GM18520 (cell line): ENCODE results near the gene SPSB1.

Experiments used
- ATAC-seq: cut with Tn5 transposase; IDR thresholded peaks from one replicate; pipeline ENCODE4 v1.9.1; 2021; ENCODE audit not compliant: unreplicated experiment

The SPSB1 gene

GRCh38 chr1:9292361-9293240 is at the start of gene SPSB1:
TSS of gene SPSB1 (plus strand) at chr1:9292894. CDS start at chr1:9355892, 62,998 bp downstream.
- ATAC-seq: no peak

DNA sequence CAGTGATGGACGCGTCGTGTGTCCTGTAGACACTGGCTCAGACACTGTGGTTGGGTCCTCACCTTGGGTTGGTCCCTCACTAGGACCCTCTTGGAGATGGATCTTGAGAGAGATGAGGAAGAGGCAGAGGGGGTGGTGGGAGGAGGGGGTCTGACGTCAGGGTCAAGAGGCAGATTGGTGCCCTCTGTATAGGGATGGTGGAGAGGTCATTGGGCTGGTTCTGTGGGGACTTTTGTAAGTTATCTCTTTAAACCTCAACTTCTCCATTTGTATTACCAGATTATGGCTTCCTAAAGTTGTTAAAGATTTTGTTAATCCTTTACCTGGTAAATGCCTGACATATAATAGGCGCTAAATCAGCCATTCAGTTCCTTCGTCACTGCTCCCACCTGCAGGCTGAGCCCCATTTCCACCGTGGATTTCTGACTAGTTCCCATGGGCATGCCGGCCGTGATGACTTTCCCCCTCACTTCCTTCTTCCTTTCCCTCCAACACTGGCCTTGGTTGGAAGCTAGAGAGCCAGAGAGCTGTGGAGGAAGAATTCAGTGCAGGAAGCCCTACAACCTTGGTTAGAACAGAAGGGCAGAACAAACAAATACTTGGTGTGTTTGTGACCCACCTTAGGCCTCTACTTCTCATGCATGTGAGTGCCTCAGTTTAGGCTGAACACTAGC is 49.5 kb upstream of the SPSB1 start:
- no peak for ATAC-seq

GRCh38 chr1:9244501-9245229 is 48.0 kb upstream of the SPSB1 start:
- ATAC-seq: no peak

DNA sequence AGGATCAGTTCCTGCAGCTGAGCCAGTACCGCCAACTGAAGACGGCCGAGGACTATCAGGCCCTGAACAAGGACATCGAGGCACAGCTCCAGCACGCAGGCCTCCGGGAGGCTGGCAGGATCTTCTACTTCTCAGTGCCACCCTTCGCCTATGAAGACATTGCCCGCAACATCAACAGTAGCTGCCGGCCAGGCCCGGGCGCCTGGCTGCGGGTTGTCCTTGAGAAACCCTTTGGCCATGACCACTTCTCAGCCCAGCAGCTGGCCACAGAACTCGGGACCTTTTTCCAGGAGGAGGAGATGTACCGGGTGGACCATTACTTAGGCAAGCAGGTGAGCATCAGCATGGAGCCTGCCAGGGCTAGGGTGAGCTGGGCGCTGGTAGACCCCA is 47.5 kb upstream of the SPSB1 start:
- no peak for ATAC-seq

DNA sequence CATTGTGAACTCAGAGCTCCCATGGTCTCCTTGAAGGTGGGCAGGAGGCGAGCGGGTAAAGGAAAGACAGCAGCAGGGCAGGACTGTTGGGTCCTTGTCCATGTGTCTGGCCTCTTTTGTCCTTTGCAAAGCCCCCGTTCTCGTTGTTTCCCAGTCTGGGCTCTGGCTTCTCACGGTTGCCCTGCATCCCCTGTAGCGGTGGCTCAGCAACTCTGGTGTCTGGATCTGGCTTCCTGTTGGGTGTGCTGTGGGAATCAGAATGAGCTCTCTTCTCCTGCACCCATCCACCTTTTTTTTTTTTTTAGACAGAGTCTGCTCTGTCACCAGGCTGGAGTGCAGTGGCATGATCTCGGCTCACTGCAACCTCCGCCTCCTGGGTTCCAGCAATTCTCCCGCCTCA is 47.0 kb upstream of the SPSB1 start:
- no peak for ATAC-seq

DNA sequence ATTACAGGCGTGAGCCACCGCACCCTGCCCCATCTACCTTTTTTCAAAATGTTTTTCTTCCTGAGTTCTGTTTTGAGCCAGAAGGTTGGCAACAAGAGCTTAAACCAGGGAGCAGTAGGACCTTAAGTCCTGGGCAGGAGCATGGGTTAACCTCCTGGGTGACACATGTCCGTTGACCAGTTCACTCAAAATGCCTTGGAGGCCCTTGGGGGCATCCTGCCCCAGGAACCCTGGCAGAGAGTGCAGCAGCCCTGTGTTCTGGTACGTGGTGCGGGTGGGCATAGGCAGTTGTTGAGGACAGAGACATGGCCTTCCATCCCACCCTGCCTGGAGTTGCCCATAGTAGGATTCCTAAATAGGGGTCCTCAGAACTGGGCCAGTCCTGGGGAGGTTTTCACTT is 46.5 kb upstream of the SPSB1 start:
- no peak for ATAC-seq

DNA sequence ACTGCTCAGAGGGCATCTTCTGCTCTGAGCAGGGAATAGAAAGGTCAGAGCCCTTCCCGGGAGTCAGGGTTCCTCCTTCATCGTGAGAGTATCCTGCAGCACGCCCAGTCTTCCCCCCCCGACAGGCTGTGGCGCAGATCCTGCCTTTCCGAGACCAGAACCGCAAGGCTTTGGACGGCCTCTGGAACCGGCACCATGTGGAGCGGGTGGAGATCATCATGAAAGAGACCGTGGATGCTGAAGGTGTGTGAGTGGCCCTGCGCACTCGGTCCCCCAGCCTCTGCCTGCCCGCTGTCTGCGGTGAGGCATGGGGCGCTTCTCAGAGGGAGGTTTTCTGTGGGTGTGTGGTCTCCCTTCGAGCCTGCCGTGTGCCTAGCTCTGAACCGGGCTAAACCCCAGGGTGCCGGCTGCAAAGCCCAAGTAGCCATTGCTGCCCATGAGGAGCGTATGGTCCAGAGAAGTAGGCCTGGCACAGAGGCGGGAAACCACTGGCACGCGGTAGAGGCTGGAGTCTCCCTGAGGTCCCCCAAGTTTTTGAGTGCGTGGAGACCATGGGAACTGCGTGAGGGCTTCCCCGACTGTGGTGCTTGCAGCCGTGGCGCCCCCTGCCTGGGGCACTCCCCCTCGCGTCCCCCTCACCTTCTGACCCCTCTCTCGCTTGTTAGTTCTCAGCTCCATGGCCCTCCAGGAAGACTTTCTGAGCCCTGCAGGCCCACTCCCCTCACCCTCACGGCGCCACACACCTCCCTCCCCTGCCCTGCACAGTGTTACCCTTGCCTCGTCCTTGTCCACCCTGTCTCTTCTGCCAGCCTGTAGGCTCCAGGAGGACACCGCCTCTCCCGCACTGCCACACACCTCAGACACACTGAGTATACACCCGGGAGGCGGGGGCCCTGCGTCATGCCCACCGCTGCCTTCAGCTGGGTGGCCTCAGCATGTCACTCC is 45.6 kb upstream of the SPSB1 start:
- no peak for ATAC-seq

DNA sequence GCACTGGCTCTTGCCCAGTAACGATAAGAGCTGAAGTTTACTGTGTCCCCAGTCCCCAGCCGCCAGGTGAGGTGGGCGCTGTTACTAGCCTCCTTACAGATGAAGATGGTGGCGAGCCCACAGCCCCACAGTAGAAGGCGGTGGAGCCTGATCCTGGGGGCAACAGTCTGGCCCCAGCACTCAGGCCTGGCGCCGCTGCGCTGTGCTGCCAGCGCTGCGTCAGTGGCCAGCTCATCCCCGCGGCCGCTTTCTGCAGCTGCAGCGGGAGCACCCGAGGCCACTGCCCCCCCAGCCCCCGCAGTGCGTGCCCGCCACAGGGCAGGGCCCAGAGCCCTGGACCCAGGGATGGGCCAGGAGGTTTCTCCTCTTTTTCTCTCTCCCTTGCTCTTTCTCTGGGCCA is 44.8 kb upstream of the SPSB1 start:
- no peak for ATAC-seq

GRCh38 chr1:9248341-9249262 is 44.1 kb upstream of the SPSB1 start:
- ATAC-seq: no peak

DNA sequence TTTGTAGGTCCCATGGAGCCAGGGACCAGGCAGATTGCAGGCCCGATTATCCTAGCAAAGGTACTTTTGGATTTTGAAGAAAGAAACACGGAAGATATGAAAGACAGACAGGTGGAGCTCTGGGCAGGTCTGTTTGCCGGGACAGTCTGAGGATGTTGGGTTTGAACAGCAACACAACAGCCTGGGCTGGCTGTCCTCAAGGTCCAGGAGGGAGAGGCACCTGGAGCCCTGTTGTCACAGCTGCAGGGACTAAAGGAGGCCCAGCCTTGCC is 43.5 kb upstream of the SPSB1 start:
- no peak for ATAC-seq

- no peak for ATAC-seq
These were observed 42.9 kb upstream of the SPSB1 start for GRCh38 chr1:9249534-9250410.

- no peak for ATAC-seq
These were observed 42.0 kb upstream of the SPSB1 start for GRCh38 chr1:9250411-9251381.

- ATAC-seq: no peak
These were observed 41.2 kb upstream of the SPSB1 start for GRCh38 chr1:9251501-9251900.

DNA sequence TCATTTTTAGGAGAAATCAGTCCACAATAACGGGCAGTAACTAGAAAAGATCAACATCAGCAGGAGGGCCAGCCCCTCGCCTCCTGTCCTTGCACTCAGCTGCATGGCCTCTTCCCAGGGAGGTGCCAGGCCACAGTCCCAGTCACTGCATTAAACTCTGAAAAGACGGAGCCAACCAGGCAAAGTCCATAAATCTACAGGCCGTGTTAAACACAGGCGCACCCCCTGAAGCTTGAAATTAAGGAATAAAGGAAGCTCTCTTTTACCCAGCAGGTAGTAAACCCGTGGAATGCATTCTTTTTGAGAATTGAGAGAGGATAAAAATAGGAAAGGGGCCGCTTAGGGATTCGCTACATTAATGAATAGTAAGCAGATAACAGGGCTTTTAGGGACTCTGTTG is 39.7 kb upstream of the SPSB1 start:
- no peak for ATAC-seq

DNA sequence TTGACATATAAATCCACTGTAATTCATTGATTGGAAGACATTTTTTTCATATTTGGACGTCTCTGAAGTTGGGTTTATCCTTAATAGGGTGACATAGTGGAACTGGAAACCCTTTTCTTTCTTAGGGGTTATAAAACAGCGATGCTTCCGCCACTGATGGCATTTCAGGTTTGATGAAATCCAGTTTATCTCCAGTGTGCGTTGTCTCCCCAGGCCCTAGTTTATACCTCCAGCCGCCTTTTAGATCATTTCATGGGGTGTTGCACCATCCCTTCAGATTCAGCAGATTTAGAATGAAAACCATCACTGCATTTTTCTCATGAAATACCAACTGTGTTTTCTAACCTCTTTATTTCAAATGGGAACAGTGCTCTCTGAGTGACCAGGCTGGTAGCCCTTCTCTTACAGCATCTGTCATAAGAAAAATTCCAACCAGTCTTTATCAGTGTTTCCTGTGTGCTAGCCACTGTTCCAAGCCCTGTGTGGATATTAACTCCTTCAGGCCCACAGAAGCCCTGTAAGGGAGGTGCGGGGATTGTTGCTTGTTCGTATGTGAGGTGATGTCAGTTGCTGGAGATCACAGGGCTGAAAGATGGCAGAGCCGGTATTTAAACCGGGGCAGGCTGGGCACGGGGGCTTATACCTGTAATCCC is 39.1 kb upstream of the SPSB1 start:
- ATAC-seq: no peak

- ATAC-seq: no peak
These were observed 36.4 kb upstream of the SPSB1 start for GRCh38 chr1:9256332-9256731.

DNA sequence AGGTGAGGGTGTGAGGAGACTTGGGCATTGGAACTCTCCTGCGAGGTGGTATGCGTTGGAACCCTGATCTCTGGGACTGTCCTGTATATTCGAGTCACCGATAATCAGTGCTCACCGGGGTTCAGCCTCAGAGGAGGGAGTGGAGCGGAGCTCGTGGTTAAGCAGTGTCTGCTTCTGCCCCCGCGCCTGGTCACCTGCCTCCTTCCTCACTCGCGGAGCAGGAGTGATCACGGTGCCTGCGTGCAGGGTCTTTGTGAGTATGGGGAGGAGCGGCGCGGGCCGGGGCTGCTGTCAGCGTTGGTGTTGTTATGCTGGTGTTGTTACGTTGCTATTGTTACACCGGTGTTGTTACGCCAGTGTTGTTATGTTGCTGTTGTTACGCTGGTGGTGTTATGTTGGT is 34.8 kb upstream of the SPSB1 start:
- ATAC-seq: no peak
